HG02938 (cell line): ENCODE measurements around the gene TMTC1.
"Not testable (repeated sequence)": the region's sequence is repeated elsewhere in the genome, so short reads cannot be mapped to it uniquely, and the experiment has no call there.

Experiments
- ATAC-seq: cut with Tn5 transposase; IDR thresholded peaks from one replicate; pipeline ENCODE4 v1.9.1; 2021; ENCODE audit warnings: mild to moderate bottlenecking, moderate library complexity; ENCODE audit not compliant: unreplicated experiment

TMTC1 gene

GRCh38 chr12:29580971-29581370 lies 202.8 kb downstream of the TMTC1 start:
- ATAC-seq, result no peak

- ATAC-seq, result no peak
Observed at GRCh38 chr12:29578731-29579130, 205.0 kb downstream of the TMTC1 start.

- ATAC-seq, result no peak
Observed at GRCh38 chr12:29578070-29578469, 205.7 kb downstream of the TMTC1 start.

- no peak for ATAC-seq
Observed at GRCh38 chr12:29574500-29574899, 209.2 kb downstream of the TMTC1 start.

- ATAC-seq, result no peak
Observed at GRCh38 chr12:29572938-29573337, 210.8 kb downstream of the TMTC1 start.

- ATAC-seq, result no peak
Observed at GRCh38 chr12:29572464-29572863, 211.3 kb downstream of the TMTC1 start.

GRCh38 chr12:29569132-29569757 lies 214.5 kb downstream of the TMTC1 start:
- no peak for ATAC-seq

- ATAC-seq, result no peak
Observed at GRCh38 chr12:29566441-29566840, 217.3 kb downstream of the TMTC1 start.

- no peak for ATAC-seq
Observed at GRCh38 chr12:29565727-29566126, 218.0 kb downstream of the TMTC1 start.

GRCh38 chr12:29564925-29565324 lies 218.8 kb downstream of the TMTC1 start:
- ATAC-seq, result no peak

GRCh38 chr12:29563636-29564035 lies 220.1 kb downstream of the TMTC1 start:
- ATAC-seq, result no peak

GRCh38 chr12:29563071-29563470 lies 220.7 kb downstream of the TMTC1 start:
- ATAC-seq, result no peak

GRCh38 chr12:29562110-29562804 lies 221.5 kb downstream of the TMTC1 start:
- no peak for ATAC-seq

- no peak for ATAC-seq
Observed at GRCh38 chr12:29561664-29562071, 222.1 kb downstream of the TMTC1 start.

GRCh38 chr12:29559198-29559597 lies 224.5 kb downstream of the TMTC1 start:
- ATAC-seq, result no peak

- ATAC-seq, result no peak
Observed at GRCh38 chr12:29556363-29556762, 227.4 kb downstream of the TMTC1 start.

GRCh38 chr12:29555451-29555850 lies 228.3 kb downstream of the TMTC1 start:
- ATAC-seq, result not testable (repeated sequence)

- no peak for ATAC-seq
Observed at GRCh38 chr12:29552994-29553748, 230.6 kb downstream of the TMTC1 start.

- peak; percentile 85 for ATAC-seq
Observed at GRCh38 chr12:29552324-29552927, 231.3 kb downstream of the TMTC1 start.

- no peak for ATAC-seq
Observed at GRCh38 chr12:29551812-29552211, 231.9 kb downstream of the TMTC1 start.

- ATAC-seq, result no peak
Observed at GRCh38 chr12:29547864-29548263, 235.9 kb downstream of the TMTC1 start.
